GM21529 (cell line): ENCODE data around the gene CLPTM1L.
"Not testable (repeated sequence)": the region's sequence is repeated elsewhere in the genome, so short reads cannot be mapped to it uniquely, and the experiment has no call there.

Source experiments
- ATAC-seq: cut with Tn5 transposase; IDR thresholded peaks from one replicate; pipeline ENCODE4 v1.9.1; 2021; ENCODE audit not compliant: unreplicated experiment

Gene CLPTM1L

DNA sequence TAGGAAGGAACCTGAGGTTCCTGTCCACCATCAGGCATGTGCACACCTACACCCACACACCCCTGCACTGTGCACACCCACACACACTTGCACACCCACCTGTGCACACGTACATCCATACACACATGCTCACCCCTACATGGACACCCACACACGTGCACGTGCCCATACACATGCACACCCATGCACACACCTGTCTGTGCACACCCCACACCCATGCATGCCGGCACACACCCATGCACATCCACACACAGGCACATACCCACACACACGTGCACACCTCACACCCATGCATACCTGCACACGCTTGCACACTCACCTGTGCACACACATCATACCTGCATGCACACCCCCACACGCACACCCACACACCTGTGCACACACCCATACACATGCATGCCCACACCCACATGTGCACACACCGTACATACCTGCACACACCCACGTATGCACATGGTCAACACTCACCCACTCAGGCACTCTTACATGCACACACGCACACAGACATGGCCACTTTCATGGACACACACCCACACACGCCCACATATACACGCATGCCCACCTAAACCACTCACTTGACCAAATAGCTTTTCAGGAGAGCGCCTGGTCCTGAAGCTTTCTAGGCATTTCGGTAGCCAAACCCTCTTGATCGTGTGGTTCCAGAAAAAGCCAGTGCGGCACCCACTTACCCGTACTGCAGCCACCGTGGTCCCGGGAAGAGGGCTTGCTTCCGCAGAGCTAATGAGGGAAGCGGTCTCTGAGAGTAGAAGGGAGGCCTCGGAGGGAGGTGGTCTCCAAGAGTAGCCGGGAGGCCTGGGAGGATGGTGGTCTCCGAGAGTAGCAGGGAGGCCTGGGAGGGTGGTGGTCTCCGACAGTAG lies 36.7 kb upstream of the CLPTM1L start:
- ATAC-seq, result no peak

- no peak for ATAC-seq
Measured at GRCh38 chr5:1380910-1381309, 36.0 kb upstream of the CLPTM1L start.

DNA sequence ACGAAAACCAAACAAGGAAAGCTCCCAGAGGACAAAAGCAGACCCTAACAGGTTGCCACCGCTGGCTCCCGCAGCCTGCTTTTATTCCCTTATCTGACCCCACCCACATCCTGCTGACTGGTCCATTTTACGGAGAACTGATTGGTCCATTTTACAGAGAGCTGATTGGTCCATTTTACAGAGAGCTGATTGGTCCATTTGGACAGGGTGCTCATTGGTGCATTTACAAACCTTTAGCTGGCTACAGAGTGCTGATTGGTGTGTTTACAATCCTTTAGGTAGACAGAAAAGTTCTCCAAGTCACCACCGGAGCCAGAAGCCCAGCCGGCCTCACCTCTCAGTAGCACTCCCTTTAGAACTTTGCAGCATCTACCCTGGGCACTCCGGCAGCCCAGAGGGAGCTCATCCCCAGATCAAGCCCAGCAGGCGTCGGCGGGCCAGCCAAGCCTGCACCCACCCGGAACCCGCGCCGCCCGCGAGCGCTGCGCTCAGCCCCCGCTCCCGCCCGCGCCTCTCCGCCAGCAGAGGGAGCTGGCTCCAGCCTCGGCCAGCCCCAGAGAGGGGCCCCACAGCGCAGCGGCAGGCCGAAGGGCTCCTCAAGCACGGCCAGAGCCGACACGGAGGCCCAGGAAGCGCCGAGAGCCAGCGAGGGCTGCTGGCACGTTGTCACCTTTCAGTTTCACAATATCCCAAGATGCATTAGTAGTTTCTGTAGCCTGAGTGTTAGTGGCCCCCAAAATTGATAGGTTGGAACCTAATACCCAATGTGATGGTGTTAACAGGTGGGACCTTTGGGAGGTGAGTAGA lies 35.3 kb upstream of the CLPTM1L start:
- peak; percentile 81 for ATAC-seq

DNA sequence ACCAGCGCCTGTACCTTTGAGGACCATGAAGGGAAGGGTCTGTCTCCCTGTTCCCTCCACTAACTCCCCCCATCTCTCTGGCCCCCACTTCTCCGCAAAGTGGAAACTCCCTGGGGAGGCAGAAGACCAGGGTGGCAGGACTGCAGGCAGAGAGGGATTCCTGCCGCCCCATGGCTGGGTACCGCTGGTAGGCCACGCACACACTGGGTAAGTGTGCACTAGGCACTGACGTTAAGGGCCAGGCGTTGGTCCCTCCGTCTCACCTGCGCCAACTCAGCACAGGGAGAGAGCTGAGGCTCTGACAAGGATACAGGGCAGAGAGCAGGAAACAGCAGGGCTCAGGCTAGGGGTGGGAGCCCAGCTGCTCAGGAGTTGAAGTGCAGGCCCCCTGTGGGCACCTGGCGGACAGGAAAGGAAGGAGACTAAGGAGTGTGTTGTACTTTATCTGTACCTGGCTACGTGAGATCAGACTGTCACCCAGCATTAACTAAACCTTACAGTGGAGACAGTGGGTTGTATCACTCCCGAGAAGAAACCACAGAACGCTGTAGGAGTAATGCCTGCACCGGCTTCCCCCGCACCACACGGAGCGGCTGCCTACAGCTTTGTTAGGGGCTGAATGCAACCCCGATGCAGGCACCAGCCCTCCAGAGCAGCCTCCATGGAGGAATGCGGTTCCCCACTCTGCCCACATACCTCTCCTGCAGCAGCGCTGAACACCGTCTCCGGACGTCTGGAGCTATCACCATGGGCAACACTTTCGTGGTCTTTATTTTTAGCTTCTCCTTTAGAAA lies 34.2 kb upstream of the CLPTM1L start:
- no peak for ATAC-seq

DNA sequence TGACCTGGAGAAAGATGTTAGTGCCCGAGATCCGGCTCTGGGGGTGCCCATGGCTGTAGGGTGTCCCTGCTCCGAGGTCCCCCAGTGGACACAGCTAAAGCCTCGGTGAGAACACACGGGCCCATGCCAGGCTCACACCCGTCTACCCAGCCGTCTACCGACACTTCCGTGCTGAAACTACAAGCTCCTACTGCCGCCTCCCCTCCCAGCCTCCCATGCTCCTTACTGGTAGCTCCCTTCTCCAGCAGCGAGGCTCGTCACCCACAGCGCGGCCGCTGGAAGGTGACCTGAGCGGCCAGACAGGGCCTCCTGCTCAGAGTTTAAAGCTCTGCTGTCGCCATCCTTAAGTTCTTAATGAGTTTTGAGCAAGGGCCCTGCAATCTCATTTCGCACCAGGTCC lies 33.2 kb upstream of the CLPTM1L start:
- ATAC-seq, result no peak

DNA sequence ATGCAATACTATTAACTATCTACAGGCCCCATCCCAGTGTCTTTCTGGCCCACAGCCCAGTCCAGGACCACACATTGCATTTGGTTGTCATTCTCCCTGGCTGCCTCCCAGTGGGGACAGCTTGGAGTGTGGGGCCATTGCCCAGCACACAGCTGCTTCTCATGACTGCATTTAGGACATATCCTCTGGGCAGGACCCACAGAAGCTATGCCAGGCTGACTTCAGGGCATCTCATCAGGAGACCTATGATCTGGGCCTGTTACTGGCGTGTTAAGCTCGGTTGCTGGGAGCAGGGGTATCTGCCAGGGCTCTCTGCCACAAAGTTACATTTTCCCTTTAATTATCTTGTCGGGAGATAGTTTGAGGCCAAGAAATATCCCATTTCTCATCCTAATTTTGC lies 32.1 kb upstream of the CLPTM1L start:
- ATAC-seq, result no peak

DNA sequence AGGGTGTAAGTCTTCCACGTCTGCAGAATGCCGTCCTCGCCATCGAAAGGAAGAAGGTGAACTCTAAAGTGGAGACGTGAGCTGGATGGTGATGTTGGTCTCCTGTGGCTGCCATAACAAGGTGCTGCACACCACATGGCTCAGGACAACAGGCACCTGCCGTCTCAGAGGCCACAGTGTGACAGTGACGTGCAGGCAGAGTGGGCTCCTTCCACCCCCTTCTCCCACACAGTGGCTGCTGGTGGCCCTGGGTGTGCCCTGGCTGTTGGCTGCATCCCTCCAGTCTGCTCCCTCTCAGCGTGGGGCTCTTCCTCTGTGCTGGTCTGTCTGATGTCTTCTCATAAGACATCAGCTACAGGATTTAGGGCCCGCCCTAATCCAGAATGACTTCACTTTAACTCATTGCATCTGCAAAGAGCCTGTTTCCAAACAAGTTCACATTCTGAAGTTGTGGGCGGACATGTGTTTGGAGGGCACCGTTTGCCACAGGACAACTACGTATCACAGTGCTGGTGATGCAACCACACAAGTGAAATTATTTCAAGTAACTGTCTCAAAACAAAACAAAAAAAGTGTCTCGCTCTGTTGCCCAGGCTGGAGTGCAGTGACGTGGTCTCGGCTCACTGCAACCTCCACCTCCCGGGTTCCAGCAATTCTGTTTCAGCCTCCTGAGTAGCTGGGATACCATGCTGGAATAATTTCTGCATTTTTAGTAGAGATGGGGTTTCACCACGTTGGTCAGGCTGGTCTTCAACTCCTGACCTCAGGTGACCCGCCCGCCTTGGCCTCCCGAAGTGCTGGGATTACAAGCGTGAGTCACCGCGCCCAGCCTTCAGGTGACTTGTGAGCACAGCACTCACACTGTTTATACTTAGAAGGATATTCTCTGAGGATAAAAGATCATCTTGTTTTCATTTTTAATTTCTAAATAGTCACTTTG lies 31.2 kb upstream of the CLPTM1L start:
- ATAC-seq, result no peak

GRCh38 chr5:1374679-1375055 lies 29.8 kb upstream of the CLPTM1L start:
- ATAC-seq, result no peak

- ATAC-seq, result no peak
Measured at GRCh38 chr5:1374030-1374678, 29.3 kb upstream of the CLPTM1L start.

DNA sequence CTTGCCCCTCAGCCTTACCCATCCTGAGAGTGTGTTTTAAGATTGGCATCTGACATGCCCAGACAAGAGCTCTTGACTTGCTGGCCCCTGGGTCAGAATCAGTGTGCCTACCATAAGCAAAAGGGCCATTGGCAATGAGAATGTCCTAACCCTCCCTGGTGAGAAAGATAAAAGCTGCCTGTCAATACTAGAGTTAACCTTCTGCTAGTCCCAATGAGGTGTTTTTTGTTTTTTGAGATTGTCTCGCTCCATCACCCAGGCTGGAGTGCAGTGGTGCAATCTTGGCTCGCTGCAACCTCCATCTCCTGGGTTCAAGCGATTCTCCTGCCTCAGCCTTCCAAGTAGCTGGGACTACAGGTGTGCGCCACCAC lies 27.1 kb upstream of the CLPTM1L start:
- not testable (repeated sequence) for ATAC-seq

GRCh38 chr5:1371218-1371971 lies 26.5 kb upstream of the CLPTM1L start:
- no peak for ATAC-seq

- ATAC-seq, result no peak
Measured at GRCh38 chr5:1370006-1370405, 25.1 kb upstream of the CLPTM1L start.

DNA sequence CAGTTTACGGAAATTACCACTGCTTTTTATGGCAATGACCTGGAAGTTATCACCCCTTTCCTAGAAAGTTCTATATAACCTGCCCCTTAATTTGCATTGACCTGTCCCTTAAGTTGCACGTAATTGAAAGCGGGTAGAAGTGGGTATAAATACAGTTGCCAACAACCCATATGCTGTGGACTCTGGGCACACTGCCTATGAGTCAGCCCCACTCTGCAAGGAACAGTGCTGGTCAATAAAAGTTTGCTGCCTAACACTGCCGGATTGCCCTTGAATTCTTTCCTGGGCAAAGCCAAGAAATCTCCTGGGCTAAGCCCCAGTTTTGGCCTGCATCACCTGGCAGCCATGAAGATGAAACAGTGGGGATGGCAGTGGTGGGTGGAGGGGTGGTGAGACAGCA lies 23.9 kb upstream of the CLPTM1L start:
- ATAC-seq, result no peak

GRCh38 chr5:1368236-1368635 lies 23.3 kb upstream of the CLPTM1L start:
- no peak for ATAC-seq

DNA sequence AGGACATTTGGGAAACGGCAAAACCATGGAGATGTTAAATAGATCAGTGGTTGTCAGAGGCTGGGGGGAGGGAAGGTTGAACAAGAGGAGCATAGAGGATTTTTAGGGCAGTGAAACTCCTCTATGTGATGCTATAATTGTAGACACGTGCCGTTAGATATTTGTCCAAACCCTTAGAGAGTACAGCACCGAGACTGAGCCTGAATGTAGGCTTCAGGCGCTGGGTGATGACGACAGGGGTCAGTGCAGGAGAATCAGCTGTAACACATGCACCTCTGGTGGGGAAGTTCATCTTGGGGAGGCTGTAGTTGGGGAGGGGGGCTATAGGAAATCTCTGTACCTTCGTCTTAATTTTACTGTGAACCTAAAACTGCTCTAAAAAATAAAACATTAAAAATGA lies 22.2 kb upstream of the CLPTM1L start:
- ATAC-seq, result no peak

DNA sequence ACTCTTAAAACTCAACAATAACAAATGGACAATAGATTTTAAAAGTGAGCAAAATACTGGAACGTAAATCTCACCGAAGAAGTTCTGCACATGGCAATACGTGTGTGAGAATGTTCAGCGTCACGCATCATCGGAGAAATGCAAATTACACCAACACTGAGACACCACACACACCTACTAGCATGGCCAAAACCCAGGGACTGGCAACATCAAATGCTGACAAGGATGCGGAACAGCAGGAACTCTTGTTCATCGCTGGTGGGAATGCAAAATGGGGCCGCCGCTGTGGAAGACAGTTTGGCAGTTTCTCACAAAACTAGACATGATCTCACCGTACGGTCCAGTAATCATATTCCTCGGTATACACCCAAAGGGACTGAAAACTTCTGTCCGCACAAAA lies 21.6 kb upstream of the CLPTM1L start:
- ATAC-seq, result peak; percentile 74

DNA sequence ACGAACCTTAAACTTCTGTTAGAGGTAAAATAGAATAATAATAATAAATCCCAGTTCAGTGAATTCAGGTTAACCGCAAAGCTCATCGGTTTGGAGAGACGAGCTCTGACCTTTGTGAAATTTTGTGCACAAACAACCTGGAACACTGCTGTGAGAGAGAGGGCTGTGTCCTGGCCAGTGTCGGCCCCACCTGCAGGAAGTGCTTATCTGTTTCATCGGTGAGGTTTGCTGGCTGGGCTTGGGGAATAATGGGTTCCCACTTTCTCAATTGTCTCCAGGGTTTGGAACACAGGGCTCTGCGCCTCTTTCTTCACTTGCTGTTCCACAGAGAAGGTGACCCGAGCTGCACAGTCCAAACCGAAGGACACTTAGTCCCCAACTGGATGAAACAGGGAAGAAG lies 19.3 kb upstream of the CLPTM1L start:
- ATAC-seq, result no peak

- ATAC-seq, result no peak
Measured at GRCh38 chr5:1363581-1363980, 18.7 kb upstream of the CLPTM1L start.

- ATAC-seq, result no peak
Measured at GRCh38 chr5:1363160-1363559, 18.3 kb upstream of the CLPTM1L start.
